ENCODE results near the gene TUBG1. TPM values are rescaled to one million over a fixed set of nuclear protein-coding genes. Genes with fewer than 3 reads are reported as not detected.
"Not testable (repeated sequence)": the region's sequence is repeated elsewhere in the genome, so short reads cannot be mapped to it uniquely, and the experiment has no call there.

TUBG1 gene
- total RNA-seq, 1 experiment from 2014 or later = 148 TPM

DNA sequence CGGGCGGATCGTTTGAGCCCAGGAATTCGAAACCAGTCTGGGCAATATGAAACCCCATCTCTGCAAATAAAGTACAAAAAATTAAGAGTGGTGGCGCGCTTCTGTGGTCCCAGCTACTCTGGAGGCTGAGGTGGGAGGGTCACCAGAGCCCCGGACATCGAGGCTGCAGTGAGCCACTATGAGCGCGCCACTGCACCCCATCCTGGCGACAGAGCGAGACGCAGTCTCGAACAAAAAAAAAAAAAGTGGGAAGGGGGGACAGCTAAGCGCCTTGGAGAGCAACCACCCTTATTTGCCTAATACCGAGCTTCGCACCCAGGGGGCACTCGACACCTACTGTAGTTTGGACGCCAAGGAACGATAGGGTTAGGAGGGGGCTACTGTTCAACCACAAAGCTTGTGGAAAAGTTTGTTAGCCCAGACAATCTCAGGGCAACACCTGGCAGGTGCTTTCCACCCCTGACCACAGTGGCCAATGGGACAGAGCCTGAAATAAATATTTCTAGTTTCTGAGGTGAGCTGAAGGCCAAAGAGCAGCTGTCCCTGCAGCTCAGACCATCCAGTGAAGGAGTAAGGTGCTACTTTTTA, 31.1 kb upstream of the TUBG1 start:
- peak; percentile 65 for DNase-seq (ENCODE audit: low read depth)

GRCh38 chr17:42579794-42580551, 29.5 kb upstream of the TUBG1 start:
- no peak for DNase-seq (ENCODE audit: low read depth)

GRCh38 chr17:42581744-42582270, 27.7 kb upstream of the TUBG1 start:
- no peak for DNase-seq (ENCODE audit: low read depth)

DNA sequence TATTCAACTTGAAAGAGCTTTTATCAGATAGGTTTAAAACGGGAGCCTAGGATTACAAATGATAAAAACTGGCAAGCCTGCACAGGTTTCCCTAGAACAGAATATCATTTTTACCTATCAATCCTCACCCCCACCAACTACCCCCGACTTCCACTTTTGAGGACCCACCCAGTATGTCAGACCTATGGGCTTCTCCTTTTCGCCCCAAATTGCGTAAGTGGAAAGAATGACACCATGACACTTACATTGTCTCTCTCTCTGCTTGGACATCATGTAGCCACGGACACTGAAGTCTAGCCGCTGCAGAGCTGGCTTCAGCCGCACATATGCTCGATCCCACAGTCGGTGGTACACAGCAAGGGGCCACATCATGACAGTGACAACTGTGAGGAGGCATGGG, 24.6 kb upstream of the TUBG1 start:
- DNase-seq (ENCODE audit: low read depth) = no peak

DNA sequence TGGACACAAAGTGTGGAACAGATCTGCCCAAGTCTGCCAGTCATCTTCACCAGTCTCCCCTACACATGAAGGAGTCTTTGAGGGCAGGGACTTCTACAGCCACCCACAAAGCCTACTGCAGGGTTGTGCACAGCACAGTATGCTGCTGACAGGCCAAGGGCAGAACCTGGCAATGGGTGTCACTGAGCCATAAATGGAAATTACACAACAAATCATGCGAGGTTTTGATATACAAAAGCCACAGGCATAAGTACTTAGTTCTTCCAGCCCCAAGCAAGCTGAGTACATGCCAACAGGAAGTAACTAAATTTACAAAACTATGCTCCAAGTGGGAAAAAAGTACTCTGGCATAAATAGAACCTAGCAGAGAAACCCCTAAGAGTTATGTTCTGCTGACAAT, 24.1 kb upstream of the TUBG1 start:
- no peak for DNase-seq (ENCODE audit: low read depth)

DNA sequence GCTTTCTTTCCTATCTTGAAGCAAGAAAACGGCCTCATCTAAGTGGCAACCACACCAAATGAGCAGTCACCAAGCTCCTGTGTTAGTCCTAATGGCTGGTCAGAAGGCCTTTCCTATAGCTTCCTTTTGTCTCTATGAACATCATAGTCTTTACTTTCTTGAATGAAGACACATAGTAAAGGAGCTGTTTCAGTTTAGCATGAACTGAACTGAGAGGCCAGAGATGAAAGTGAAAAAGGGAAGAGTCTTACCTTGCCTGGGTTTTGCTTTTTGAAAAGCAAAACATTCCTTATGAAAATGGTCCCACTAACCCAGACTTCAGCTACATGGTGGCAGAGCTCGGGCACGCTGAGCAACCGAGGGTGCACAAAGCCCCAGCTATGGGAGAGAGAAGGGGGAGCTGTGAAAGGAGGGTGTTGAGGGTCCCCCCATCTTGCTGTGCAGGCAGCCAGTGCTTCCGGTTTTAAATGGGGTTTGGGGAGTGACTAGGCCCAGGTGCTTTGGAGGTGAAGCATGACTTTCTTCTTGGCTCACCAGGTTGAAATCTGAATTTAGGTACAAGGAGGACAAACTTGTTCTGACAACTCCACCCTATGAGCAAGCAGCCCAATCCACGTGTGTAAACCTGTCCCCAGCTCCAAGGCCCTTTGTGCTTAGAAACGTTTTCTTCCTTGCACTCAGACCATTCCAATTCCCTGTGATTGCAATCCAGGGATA, 22.8 kb upstream of the TUBG1 start:
- no peak for DNase-seq (ENCODE audit: low read depth)

- DNase-seq (ENCODE audit: low read depth) = no peak
Observed at GRCh38 chr17:42590886-42591285, 18.6 kb upstream of the TUBG1 start.

DNA sequence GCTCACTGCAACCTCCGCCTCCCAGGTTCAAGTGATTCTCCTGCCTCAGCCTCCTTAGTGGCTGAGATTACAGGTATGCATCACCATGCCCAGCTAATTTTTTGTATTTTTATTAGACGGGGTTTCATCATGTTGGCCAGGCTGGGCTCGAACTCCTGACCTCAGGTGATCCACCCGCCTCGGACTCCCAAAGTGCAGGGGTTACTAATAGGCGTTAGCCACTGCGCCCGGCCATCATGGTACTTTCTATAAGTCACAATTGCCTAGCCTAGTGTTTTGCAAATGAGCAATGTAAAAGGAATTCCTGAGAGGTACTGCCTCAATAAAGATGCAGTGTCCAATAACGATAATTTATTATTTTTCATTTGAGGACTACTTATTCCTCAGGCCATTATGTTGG, 18.1 kb upstream of the TUBG1 start:
- no peak for DNase-seq (ENCODE audit: low read depth)

GRCh38 chr17:42596386-42596785, 13.1 kb upstream of the TUBG1 start:
- DNase-seq (ENCODE audit: low read depth) = no peak

DNA sequence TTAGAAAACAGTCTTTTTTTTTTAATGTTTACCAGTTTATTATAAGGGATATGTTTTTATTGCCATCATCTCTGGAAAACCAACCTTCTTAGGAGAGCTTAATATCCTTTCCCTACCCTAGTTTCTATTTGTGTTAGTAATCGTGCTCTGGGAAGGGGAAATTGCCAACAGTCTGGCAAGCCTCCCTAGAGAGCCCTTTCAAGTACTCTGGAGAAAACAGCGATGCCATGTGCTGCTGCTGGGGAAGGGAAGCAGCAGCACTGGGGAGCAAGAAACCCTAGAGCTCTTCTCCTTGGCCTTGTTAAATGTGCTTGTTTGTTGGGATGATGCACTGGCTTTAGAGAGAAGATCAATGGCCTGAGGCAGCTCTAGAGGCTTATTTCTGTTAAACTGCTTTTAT, 10.6 kb upstream of the TUBG1 start:
- DNase-seq (ENCODE audit: low read depth) = no peak

DNA sequence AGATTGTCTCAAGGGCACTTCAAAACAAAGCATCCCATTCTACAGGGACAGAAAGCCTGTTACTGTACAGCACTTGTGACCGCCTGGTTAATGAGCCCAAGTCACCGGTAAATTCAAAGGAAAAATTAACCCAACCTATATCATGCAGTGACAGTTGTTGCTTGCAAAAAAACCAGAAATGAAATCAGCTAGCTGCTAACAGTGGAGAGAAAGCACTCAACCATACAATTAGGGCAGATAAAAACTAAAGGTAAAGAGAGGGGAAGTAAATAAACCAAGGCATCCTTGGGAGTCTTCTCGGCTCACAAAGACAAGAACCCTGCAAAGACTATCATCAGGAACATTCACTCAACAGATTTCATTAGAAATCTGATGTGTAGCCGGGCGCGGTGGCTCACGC, 6.2 kb upstream of the TUBG1 start:
- no peak for DNase-seq (ENCODE audit: low read depth)

DNA sequence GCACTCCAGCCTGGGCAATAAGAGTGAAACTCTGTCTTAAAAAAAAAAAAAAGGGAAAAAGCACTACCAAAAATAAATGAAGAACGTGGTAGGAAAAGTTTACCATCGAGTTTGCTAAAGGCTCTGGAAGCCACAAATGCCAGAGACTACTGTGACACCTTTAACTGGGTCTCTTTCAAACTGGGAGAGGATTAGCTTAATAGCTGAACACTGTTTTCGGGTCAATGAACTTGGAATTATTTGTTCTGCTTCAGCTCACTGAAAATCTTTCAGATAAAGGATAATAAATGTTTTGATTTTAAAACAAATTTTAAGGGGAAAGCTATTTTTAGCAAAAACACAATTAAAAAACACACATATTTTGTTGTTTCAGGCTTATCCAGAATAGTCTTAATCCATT, 1.7 kb upstream of the TUBG1 start:
- DNase-seq (ENCODE audit: low read depth) = no peak

GRCh38 chr17:42608305-42609181, 940 bp upstream of the TUBG1 start:
- DNase-seq (ENCODE audit: low read depth) = no peak

GRCh38 chr17:42609814-42610801, 625 bp downstream of the TUBG1 start:
- peak; percentile 51 for DNase-seq (ENCODE audit: low read depth)

GRCh38 chr17:42612013-42612412, 2.5 kb downstream of the TUBG1 start:
- DNase-seq (ENCODE audit: low read depth) = no peak

GRCh38 chr17:42613699-42614295, 4.3 kb downstream of the TUBG1 start:
- no peak for DNase-seq (ENCODE audit: low read depth)

DNA sequence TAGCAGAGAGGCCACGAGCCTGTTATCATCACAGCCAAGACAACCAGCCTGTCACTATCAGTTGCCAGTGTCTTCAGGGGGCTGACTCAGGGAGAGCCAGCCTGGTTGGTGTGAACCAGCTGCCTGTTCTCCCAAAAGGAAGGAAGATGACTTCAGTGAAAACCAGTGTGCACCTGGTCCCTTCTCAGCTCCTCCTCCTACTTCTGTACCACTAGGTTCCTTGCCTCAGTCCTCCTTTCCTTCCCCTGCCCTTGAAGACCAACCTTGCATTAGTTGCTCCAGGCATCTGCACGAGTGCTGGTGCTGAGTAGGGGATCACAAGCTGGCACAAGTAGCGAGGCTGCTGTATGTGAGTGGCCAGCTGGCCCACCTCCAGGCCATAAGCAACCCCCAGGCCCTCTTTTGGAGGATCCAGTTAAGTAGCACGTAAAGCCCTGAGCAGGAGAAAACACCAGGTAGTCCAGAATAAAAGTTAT, 8.5 kb downstream of the TUBG1 start:
- DNase-seq (ENCODE audit: low read depth) = no peak

DNA sequence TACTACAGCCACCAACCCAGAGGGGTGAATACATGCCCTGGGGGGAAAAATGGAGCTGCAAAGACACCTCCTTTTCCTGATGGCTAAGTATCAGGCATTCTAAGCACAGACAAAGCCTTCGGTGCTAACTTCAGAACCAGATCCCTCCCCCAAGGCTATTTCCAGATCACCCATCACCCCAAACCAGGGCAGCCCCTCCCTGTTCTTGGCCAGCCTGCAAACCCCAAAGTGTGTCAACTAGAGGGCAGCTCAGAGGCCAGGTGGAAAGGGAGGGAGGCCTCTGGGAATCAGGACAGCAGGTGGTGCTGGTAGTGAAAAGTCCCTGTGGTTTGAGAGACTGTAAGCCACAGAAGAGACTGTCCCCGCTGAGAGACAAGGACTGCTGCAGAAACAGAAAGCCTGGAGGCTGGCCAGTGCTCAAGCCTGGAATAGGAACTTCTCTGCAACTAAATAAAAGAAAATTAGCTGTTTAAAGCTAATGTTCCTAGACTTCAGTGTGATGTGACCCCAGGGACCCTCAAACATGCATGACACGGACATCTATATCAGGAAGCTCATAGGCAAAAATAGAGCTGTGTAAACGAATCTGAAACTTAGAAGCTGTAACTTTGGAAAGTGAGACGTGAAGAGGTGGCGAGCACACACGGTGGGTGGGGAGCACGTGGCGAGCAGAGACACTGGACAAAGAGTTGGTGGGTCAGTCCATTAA, 9.1 kb downstream of the TUBG1 start:
- DNase-seq (ENCODE audit: low read depth) = peak; percentile 61

DNA sequence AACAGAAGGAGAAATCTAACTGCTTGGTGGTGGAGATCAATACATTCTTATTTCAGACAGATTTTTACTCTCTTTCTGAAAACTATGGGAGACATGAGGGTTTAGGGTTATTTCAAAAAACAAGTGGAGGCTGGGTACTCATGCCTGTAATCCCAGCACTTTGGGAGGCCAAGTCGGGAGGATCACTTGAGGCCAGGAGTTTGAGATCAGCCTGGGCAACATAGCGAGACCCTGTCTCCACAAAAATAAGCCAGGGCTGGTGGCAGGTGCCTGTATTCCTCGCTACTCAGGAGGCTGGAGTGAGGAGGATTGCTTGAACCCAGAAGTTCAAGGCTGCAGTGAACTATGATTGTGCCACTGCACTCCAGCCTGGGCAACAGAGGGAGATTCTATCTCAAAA, 12.5 kb downstream of the TUBG1 start:
- DNase-seq (ENCODE audit: low read depth) = not testable (repeated sequence)
